Gastrocnemius medialis (tissue), 4 donors: ENCODE results near the gene CSF3R. TPM values are rescaled to one million over a fixed set of nuclear protein-coding genes. Genes with fewer than 3 reads are reported as not detected.
"Not testable (repeated sequence)": the region's sequence is repeated elsewhere in the genome, so short reads cannot be mapped to it uniquely, and the experiment has no call there.

ENCODE experiments used
- ATAC-seq, 2 donors: fragments of 150-250 bp; one replicate each; pipeline ENCODE4 v1.9.1; 2016
- DNase-seq, 2 donors: peaks; one replicate each; pipeline ENCODE4 v3.0.0-alpha.2; 2019
- H3K27ac ChIP-seq, 4 donors: fragments of 200-600 bp; sonication (generic); 1 replicate in 1 of 4; 2 replicates in 3 of 4; pipeline ENCODE4 v1.5.1; 2016 to 2018; ENCODE audit warnings: mild to moderate bottlenecking in 2 of 4, moderate library complexity in 1 of 4
- H3K27me3 ChIP-seq, 3 donors: fragments of 200-600 bp; sonication (generic) in 2 of 3; 1 replicate in 1 of 3; 2 replicates in 2 of 3; pipeline versions ENCODE4 v1.5.1 to v1.6.0; 2016 to 2019; ENCODE audit warnings: mild to moderate bottlenecking in 1 of 3, moderate library complexity in 1 of 3
- H3K36me3 ChIP-seq, 2 donors: fragments of 200-600 bp; sonication (generic) in 1 of 2; one replicate each; pipeline ENCODE4 v1.5.1; 2017 to 2018
- H3K4me1 ChIP-seq, 2 donors: fragments of 200-600 bp; sonication (generic) in 1 of 2; one replicate each; pipeline ENCODE4 v1.5.1; 2016 to 2017; ENCODE audit warnings: mild to moderate bottlenecking in 2 of 2
- H3K4me3 ChIP-seq, 4 donors: fragments of 200-600 bp; sonication (generic) in 3 of 4; 1 replicate in 1 of 4; 2 replicates in 3 of 4; pipeline ENCODE4 v1.5.1; 2016 to 2019; ENCODE audit warnings: mild to moderate bottlenecking in 2 of 4
- H3K9me3 ChIP-seq, 3 donors: fragments of 200-600 bp; sonication (generic) in 2 of 3; 1 replicate in 1 of 3; 2 replicates in 2 of 3; pipeline ENCODE4 v1.5.1; 2016 to 2019
- POLR2A ChIP-seq, 2 donors: fragments of 450-650 bp; IDR thresholded peaks; one replicate each; pipeline ENCODE4 v1.6.1; 2017; ENCODE audit warnings: antibody characterized with exemption in 2 of 2, mild to moderate bottlenecking in 2 of 2, moderate library complexity in 2 of 2
- in situ Hi-C, 4 donors: fragments of 200-750 bp; cut with MboI; loops; one replicate each; pipeline versions ENCODE4 v1.15.0 to v1.8.0; 2017; ENCODE audit warnings: low sequenced_read_pairs in 4 of 4
- intact Hi-C: fragments of 100-400 bp; cut with DNase I; formaldehyde crosslinking; loops from one replicate; pipeline ENCODE4 v1.15.1; 2023; ENCODE audit warnings: low total_unique reads
- total RNA-seq, 4 donors: library from RNA; depleted of rRNA; stranded (reverse); fragments of >200 nt; gene quantifications; one replicate each; pipeline versions ENCODE4 v1.1.0 to v1.2.3, GENCODE V29; 2016
- TF ChIP-seq, protein P1 (sequence below), 5 experiments: fragments of 450-650 bp in 3 of 5; fragments of 200-600 bp in 2 of 5; sonication (generic) in 2 of 5; IDR thresholded peaks in 4 of 5; conservative IDR thresholded peaks in 1 of 5; 1 replicate in 4 of 5; 2 replicates in 1 of 5; pipeline ENCODE4 v1.5.1; 2016 to 2019; ENCODE audit warnings: antibody characterized with exemption in 5 of 5, mild to moderate bottlenecking in 3 of 5, moderate library complexity in 3 of 5

Gene CSF3R
- total RNA-seq, 4 donors from 2014 or later, result 0.29 to 6.4 (median 3.9) TPM

GRCh38 chr1:36481091-36481490 lies 1.6 kb downstream of the CSF3R start:
- Histone ChIP-seq H3K9me3 (no peaks in the 10 kb centered on the region), H3K27me3 (no peaks in the 10 kb centered on the region), H3K27ac (no peak overlapping the region), H3K4me1 (no peaks in the 10 kb centered on the region), H3K4me3 (no peak overlapping the region), H3K36me3 (no peaks in the 10 kb centered on the region)
- in situ Hi-C loops (no loop called here), intact Hi-C loops (no loop called here)
- DNase-seq, result no peak
- TF ChIP-seq POLR2A (IDR thresholded peaks at IDR 0.05), result no peak
- TF ChIP-seq, protein P1, sequence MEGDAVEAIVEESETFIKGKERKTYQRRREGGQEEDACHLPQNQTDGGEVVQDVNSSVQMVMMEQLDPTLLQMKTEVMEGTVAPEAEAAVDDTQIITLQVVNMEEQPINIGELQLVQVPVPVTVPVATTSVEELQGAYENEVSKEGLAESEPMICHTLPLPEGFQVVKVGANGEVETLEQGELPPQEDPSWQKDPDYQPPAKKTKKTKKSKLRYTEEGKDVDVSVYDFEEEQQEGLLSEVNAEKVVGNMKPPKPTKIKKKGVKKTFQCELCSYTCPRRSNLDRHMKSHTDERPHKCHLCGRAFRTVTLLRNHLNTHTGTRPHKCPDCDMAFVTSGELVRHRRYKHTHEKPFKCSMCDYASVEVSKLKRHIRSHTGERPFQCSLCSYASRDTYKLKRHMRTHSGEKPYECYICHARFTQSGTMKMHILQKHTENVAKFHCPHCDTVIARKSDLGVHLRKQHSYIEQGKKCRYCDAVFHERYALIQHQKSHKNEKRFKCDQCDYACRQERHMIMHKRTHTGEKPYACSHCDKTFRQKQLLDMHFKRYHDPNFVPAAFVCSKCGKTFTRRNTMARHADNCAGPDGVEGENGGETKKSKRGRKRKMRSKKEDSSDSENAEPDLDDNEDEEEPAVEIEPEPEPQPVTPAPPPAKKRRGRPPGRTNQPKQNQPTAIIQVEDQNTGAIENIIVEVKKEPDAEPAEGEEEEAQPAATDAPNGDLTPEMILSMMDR (IDR thresholded peaks at IDR 0.05 in 4 of 5, conservative IDR thresholded peaks at IDR 0.05 in 1 of 5), result no peak
- no peak for ATAC-seq

- H3K4me3 ChIP-seq, result no peak overlapping the region
- in situ Hi-C loops, result no loop called here
These were observed 2.6 kb downstream of the CSF3R start for GRCh38 chr1:36480161-36480560.

DNA sequence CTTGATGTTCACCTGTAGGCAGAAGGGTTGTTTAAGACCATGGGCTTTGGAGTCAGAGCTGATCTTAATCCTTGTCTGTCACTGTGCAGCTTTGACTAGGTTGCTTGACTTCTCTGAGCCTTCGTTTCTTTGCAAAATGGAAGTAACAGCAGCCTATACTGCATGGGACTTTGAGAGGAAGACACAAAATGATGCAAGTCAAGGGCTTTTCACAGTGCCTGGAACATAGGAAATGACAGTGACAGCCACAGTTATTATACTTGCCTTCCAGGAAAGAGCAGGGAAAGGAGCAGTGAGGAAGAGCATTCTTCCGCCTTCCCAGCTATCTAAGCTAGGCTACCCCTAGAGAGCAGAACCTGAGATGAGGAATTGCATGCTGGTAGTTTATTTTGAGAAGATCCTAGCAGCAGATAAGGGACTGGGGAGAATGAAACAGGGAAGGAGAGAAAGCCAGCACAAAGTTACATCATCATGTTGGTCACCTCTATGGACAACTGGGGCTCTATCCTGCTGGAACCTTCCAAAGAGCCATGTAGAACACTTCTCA lies 3.1 kb downstream of the CSF3R start:
- intact Hi-C loops, result no loop called here
- in situ Hi-C loops, result no loop called here

More at GRCh38 chr1:36480161-36480560, 2.6 kb downstream of the CSF3R start:
- no peaks in the 10 kb centered on the region for H3K4me1 ChIP-seq
- DNase-seq, result no peak
- no peaks in the 10 kb centered on the region for H3K9me3 ChIP-seq
- no peaks in the 10 kb centered on the region for H3K36me3 ChIP-seq
- TF ChIP-seq, protein P1 (IDR thresholded peaks at IDR 0.05 in 4 of 5, conservative IDR thresholded peaks at IDR 0.05 in 1 of 5), result no peak
- no peak for TF ChIP-seq POLR2A (IDR thresholded peaks at IDR 0.05)
- no peak for ATAC-seq
- H3K27me3 ChIP-seq, result no peaks in the 10 kb centered on the region
- intact Hi-C loops, result no loop called here
- no peak overlapping the region for H3K27ac ChIP-seq

DNA sequence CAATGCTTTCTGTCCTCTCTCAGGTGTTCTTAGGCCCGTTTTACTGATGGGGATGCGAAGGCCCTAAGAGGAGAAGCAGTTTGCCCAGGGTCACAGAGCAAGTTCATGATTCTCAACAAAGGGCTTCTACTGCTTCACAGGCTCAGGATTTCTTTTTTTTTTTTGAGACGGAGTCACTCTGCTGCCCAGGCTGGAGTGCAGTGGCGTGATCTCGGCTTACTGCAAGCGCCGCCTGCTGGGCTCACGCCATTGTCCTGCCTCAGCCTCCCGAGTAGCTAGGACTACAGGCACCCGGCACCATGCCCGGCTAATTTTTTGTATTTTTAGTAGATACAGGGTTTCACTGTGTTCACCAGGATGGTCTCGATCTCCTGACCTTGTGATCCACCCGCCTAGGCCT lies 5.1 kb downstream of the CSF3R start:
- ATAC-seq, H3K27me3 ChIP-seq, H3K4me3 ChIP-seq, DNase-seq, H3K9me3 ChIP-seq, intact Hi-C loops, H3K4me1 ChIP-seq, H3K36me3 ChIP-seq, H3K27ac ChIP-seq, in situ Hi-C loops: not testable (repeated sequence)

More for the DNA sequence above, 3.1 kb downstream of the CSF3R start:
- H3K4me1 ChIP-seq, result no peaks in the 10 kb centered on the region
- no peaks in the 10 kb centered on the region for H3K36me3 ChIP-seq
- no peak overlapping the region for H3K4me3 ChIP-seq
- DNase-seq (no peak), ATAC-seq (no peak)
- H3K27me3 ChIP-seq, result no peaks in the 10 kb centered on the region
- H3K27ac ChIP-seq, result no peak overlapping the region
- TF ChIP-seq, protein P1 (IDR thresholded peaks at IDR 0.05 in 4 of 5, conservative IDR thresholded peaks at IDR 0.05 in 1 of 5), result no peak
- no peak for TF ChIP-seq POLR2A (IDR thresholded peaks at IDR 0.05)
- H3K9me3 ChIP-seq, result no peaks in the 10 kb centered on the region

GRCh38 chr1:36476945-36477344 lies 5.8 kb downstream of the CSF3R start:
- H3K4me3 ChIP-seq, result no peak overlapping the region
- H3K4me1 ChIP-seq, result no peaks in the 10 kb centered on the region
- no peak overlapping the region for H3K27ac ChIP-seq
- ATAC-seq, result no peak
- intact Hi-C loops (no loop called here), in situ Hi-C loops (no loop called here)
- H3K27me3 ChIP-seq, result no peaks in the 10 kb centered on the region
- H3K9me3 ChIP-seq, result no peaks in the 10 kb centered on the region
- no peaks in the 10 kb centered on the region for H3K36me3 ChIP-seq
- DNase-seq, result no peak
- no peak for TF ChIP-seq POLR2A (IDR thresholded peaks at IDR 0.05)
- TF ChIP-seq, protein P1 (IDR thresholded peaks at IDR 0.05 in 4 of 5, conservative IDR thresholded peaks at IDR 0.05 in 1 of 5), result no peak
